Myocyte (in vitro differentiated cells): ENCODE measurements around the gene NBEAL1. TPM values are rescaled to one million over a fixed set of nuclear protein-coding genes. Genes with fewer than 3 reads are reported as not detected.
"Not testable (repeated sequence)": the region's sequence is repeated elsewhere in the genome, so short reads cannot be mapped to it uniquely, and the experiment has no call there.

Experiments used
- DNase-seq: peaks from one replicate; pipeline ENCODE4 v3.0.0-alpha.2; 2012; ENCODE audit warnings: low read depth
- total RNA-seq: library from RNA; depleted of rRNA; stranded (reverse); fragments of >200 nt; gene quantifications from 2 replicates; pipeline ENCODE4 v1.2.3, GENCODE V29; 2014

The NBEAL1 gene
- total RNA-seq, 1 donor from 2014 or later, result 22.5 TPM

GRCh38 chr2:203038586-203038985 is 23.9 kb downstream of the NBEAL1 start:
- DNase-seq, result no peak

- DNase-seq, result not testable (repeated sequence)
These were observed 24.5 kb downstream of the NBEAL1 start for GRCh38 chr2:203039211-203039610.

GRCh38 chr2:203040966-203041521 is 26.4 kb downstream of the NBEAL1 start:
- DNase-seq, result no peak

DNA sequence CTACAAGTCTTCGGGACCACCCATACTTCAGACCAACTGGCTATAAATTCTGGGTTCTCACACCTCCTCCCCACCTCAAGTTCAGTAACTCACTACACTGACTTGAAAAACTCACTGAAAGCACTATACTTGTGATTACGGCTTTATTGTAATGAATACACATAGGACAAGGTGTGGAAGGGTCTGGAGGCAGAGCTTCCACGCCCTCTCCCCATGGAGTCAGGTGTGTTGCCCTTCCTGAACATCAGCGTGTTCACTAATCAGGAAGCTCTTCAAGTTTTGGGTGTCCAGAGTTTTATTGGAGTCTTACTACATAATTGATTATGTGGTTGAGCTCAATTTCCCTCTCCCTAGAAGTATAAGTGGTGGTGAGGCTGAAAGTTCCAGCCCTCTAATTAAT is 27.5 kb downstream of the NBEAL1 start:
- DNase-seq, result no peak

- DNase-seq, result no peak
These were observed 28.6 kb downstream of the NBEAL1 start for GRCh38 chr2:203043226-203043625.

DNA sequence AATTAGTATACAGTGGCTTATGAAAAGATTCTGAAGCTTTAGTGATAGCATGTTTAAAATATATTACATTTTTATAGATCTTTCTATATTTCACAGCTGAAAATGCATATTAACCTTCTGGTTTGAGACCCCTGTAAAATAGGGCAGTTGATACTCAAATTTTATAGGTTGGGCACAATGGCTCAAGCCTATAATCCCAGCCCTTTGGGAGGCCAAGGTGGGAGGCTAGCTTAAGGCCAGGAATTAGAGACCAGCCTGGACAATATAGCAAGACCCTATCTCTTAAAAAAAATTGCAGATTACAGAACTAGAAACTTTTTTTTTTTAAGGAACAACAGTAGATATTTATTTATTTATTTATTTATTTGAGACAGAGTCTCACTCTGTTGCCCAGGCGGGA is 31.2 kb downstream of the NBEAL1 start:
- DNase-seq, result no peak

GRCh38 chr2:203052539-203052938 is 37.9 kb downstream of the NBEAL1 start:
- no peak for DNase-seq

DNA sequence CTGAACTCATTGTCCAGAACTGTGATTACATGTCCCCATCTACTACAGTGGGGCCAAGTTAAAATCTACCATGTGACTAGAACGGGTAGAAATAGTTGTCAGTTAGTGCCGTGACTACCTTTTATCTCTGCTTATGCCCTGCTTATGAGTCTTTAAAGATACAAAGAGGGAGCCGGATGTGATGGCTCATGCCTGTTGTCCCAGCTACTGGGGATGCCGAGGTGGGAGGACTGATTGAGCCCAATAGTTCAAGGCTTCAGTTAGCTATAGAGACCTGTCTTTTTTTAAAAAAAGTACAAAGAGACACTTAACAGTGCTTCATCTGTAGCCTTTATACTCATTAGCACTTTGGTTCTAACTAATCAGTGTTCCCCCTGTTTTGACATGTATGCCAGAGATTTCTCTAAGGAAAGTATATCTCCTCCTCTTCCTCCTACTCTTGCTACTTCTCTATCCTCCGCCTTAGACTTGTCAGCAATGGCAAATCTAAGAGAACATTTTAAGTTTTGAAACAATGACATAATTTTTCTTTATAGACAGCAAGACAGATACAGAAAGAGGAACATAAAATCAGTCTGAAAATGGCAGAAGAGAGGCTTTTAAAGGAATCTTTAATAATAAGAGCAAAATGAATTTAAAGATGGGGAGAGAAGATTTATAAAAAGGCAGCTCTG is 45.0 kb downstream of the NBEAL1 start:
- DNase-seq, result no peak

GRCh38 chr2:203061346-203061745 is 46.7 kb downstream of the NBEAL1 start:
- DNase-seq, result peak; percentile 6

DNA sequence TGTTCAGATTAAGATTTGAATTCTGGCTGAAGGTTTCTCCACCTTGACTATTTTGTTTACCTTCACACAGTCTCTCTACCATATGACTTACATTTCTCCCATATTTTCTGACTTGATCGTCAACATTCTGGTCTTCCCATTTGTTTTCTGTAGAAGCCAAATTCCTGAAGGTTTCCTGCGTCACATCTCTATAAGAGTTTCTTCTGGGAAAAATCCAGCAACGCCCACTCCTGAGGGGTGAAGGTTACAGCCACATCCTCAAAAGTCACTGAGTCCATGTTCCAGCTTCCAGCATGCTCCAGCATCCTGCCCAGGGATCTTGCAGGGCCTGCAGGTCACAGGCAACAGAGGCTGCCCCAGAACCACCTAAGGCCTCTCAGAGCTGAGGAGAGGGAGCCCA is 47.5 kb downstream of the NBEAL1 start:
- no peak for DNase-seq

DNA sequence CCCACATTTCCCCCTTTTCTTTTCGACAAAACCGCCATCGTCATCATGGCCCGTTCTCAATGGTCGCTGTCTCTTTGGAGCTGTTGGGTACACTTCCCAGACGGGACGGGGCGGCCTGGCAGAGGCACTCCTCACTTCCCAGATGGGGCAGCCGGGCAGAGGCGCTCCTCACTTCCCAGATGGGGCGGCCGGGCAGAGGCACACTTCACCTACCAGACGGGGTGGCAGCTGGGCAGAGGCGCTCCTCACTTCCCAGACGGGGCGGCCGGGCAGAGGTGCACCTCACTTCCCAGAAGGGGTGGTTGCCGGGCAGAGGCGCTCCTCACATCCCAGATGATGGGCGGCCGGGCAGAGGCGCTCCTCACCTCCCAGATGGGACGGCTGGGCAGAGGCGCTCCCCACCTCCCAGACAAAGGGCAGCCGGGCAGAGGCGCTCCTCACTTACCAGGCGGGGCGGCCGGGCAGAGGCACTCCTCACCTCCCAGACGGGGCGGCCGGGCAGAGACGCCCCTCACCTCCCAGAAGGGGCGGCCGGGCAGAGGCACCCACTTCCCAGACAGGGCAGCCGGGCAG is 51.9 kb downstream of the NBEAL1 start:
- not testable (repeated sequence) for DNase-seq

DNA sequence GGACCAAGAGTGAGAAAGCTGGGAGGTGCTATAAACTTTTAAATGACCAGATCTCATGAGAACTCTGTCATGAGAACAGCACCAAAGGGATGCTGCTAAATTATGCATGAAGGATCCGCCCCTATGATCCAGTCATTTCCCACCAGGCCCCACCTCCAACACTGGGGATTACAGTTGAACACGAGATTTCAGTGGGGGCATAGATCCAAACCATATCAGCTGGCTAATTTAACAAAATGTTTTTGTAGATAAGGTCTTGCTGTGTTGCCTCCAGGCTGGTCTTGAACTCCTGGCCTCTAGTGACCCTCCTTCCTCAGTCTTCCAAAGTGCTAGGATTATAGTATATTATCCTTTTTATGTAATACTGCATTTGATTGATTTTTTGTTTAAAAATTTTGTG is 56.0 kb downstream of the NBEAL1 start:
- no peak for DNase-seq

GRCh38 chr2:203071148-203071547 is 56.5 kb downstream of the NBEAL1 start:
- DNase-seq, result no peak

DNA sequence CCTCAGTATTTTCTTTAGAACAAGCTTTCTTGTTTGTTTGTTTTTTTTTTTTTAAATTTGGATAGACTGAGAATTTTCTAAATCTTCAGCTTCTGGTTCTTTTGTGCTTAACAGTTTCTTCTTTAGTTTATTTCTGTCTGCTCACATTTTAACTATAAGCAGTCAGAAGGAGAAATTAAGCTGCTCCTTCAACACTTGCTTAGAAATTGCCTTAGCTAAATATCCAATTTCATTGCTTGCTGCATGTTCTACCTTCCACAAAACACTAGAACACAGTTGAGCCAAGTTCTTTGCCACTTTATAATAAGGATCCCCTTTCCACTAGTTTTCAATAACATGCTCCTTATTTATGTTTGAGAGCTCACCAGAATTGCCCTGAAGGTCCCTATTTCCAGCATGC is 57.7 kb downstream of the NBEAL1 start:
- no peak for DNase-seq

DNA sequence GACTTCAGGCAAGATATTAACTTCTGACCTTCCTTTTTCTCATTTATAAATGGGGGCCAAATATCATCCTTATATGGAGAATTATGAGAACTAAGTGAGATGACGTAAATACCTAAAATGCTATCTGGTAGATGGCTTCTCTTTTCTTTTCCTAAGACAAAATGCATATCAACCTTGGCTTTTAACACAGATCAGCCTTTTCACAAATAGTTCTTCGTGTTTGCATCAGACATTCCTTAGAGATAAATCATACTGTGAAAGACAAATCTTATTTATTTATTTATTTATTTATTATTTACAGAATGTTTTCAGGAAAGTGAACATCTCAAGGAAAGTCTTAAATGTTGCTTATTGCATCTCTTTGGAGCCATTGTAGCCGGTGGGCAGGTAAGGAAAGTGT is 62.8 kb downstream of the NBEAL1 start:
- DNase-seq, result no peak

GRCh38 chr2:203080447-203081045 is 65.9 kb downstream of the NBEAL1 start:
- no peak for DNase-seq

GRCh38 chr2:203083328-203083727 is 68.7 kb downstream of the NBEAL1 start:
- no peak for DNase-seq

DNA sequence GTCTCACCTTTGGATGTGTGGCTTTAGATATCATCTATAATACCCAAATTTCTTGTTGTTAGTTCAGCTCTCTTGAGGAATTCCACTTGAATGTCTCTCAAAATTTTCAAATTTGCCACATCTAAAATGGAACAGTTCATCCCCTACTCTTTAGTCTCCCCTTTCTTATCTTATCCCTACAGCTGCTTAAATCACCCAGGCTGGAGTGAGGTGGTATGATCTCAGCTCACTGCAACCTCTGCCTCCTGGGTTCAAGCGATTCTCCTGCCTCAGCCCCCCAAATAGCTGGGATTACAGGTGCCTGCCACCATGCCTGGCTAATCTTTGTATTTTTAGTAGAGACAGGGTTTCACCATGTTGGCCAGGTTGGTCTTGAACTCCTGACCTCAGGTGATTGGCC is 71.7 kb downstream of the NBEAL1 start:
- DNase-seq, result not testable (repeated sequence)

DNA sequence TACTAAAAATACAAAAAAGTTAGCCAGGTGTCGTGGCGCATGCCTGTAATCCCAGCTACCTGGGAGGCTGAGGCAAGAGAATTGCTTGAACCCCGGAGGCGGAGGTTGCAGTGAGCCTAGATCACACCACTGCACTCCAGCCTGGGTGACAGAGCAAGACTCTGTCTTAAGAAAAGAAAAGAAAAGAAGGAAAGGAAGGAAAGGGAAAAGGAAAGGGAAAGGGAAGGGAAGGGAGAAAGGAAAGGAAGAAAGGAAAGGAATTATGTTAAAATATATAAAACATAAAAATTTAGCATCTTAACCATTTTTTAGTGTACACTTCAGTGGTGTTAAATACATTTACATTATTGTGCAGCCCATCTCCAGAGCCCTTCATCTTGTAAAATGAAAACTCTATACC is 76.0 kb downstream of the NBEAL1 start:
- DNase-seq, result not testable (repeated sequence)

GRCh38 chr2:203097735-203098134 is 83.1 kb downstream of the NBEAL1 start:
- DNase-seq, result no peak

- not testable (repeated sequence) for DNase-seq
These were observed 87.7 kb downstream of the NBEAL1 start for GRCh38 chr2:203102357-203102756.

DNA sequence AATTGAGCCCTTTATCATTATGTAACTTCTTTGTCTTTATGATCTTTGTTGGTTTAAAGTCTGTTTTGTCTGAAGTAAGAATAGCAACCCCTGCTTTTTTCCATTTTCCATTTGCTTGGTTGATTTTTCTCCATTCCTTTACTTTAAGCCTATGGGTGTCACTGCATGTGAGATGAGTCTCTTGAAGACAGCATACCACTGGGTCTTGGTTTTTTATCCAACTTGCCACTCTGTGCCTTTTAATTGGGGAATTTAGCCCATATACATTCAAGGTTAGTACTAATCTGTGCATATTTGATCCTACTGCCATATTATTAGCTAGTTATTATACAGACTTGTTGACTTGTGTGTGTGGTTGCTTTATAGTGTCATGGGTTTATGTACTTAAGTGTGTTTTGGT is 89.6 kb downstream of the NBEAL1 start:
- DNase-seq, result no peak

DNA sequence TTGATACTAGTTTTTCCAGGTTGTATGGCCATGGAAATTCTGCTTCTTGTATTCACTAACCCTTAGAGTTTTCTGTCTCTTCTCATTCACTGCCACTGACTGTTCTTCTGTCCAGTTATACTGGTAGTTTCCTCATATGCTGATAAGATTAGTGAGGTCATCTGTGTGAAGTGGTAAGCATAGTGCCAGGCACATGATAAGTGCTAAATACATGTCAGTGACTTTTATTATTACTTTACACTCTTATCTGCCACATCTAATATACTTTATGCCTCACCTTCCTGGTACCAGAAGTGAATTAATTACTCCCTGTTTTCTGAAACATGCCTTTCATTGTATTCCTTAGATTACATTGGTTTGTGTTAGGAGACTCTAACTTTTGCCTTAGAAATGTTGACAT is 91.3 kb downstream of the NBEAL1 start:
- DNase-seq, result no peak
